AG09309 (cell line): ENCODE measurements around the gene DHX58.

ENCODE experiments used
- DNase-seq: peaks from one replicate; pipeline ENCODE4 v3.0.0-alpha.2; 2010; ENCODE audit warnings: low read depth
- H3K4me3 ChIP-seq: 2 replicates; pipeline ENCODE4 v1.5.1; 2011; ENCODE audit warnings: mild to moderate bottlenecking, low read depth, low read length, moderate library complexity; ENCODE audit not compliant: control insufficient read depth
- CTCF ChIP-seq: IDR thresholded peaks from 2 replicates; pipeline ENCODE4 v1.5.1; 2011; ENCODE audit warnings: mild to moderate bottlenecking, low read depth, low read length, inconsistent platforms; ENCODE audit not compliant: insufficient read depth, control insufficient read depth; ENCODE audit errors: missing control alignments

The DHX58 gene

GRCh38 chr17:42067371-42068091 is 45.0 kb downstream of the DHX58 start:
- DNase-seq: no peak
- no peak overlapping the region for H3K4me3 ChIP-seq

GRCh38 chr17:42065201-42065600 is 47.3 kb downstream of the DHX58 start:
- no peak for TF ChIP-seq CTCF
- no peak overlapping the region for H3K4me3 ChIP-seq
- no peak for DNase-seq

More at GRCh38 chr17:42067371-42068091, 45.0 kb downstream of the DHX58 start:
- peak; percentile 90 for TF ChIP-seq CTCF

- no peak for TF ChIP-seq CTCF
- DNase-seq: no peak
- H3K4me3 ChIP-seq: no peak overlapping the region
Observed at GRCh38 chr17:42062681-42063080, 49.8 kb downstream of the DHX58 start.

- no peak overlapping the region for H3K4me3 ChIP-seq
- no peak for TF ChIP-seq CTCF
- no peak for DNase-seq
Observed at GRCh38 chr17:42061646-42062487, 50.6 kb downstream of the DHX58 start.

- no peak for DNase-seq
- no peak overlapping the region for H3K4me3 ChIP-seq
- no peak for TF ChIP-seq CTCF
Observed at GRCh38 chr17:42060231-42060630, 52.3 kb downstream of the DHX58 start.

- H3K4me3 ChIP-seq: no peak overlapping the region
- DNase-seq: no peak
- no peak for TF ChIP-seq CTCF
Observed at GRCh38 chr17:42059815-42060214, 52.7 kb downstream of the DHX58 start.
